ENCODE results near the gene DYNC1I1. TPM values are rescaled to one million over a fixed set of nuclear protein-coding genes. Genes with fewer than 3 reads are reported as not detected.

The DYNC1I1 gene
- total RNA-seq, 1 experiment from 2014 or later, result 3.2 TPM

- H3K23ac ChIP-seq (ENCODE audit: insufficient read length, low read depth, low read length), result no peak overlapping the region
- H3K4me2 ChIP-seq (ENCODE audit: insufficient read depth, insufficient read length, low read length), result no peak overlapping the region
- H2BK15ac ChIP-seq (ENCODE audit: low read depth, low read length), result no peak overlapping the region
- no peak overlapping the region for H3K27ac ChIP-seq (ENCODE audit: insufficient read length, low read depth, low read length)
- no peak overlapping the region for H3K27ac Mint-ChIP-seq
- no peak overlapping the region for H2AK5ac ChIP-seq (ENCODE audit: insufficient read length, low read length)
- H3K4ac ChIP-seq (ENCODE audit: low read depth, low read length), result no peak overlapping the region
- H3T11ph ChIP-seq (ENCODE audit: low read length), result no peak overlapping the region
- H3K18ac ChIP-seq (ENCODE audit: insufficient read length, low read depth, low read length), result no peak overlapping the region
- no peaks in the 10 kb centered on the region for H3K27me3 Mint-ChIP-seq (ENCODE audit: low read depth)
- H3K4me1 Mint-ChIP-seq, result peaks cover under 1 to 4% of the 10 kb centered on the region in 2 experiments; a peak in 3 of 4 replicates
- no peaks in the 10 kb centered on the region for H3K23me2 ChIP-seq (ENCODE audit: insufficient read length, low read depth, low read length, poor library complexity, severe bottlenecking)
- H2BK120ac ChIP-seq (ENCODE audit: low read depth, low read length, poor library complexity, severe bottlenecking), result no peak overlapping the region
- no peaks in the 10 kb centered on the region for H3K36me3 Mint-ChIP-seq (ENCODE audit: insufficient read depth in 1 of 3, low read depth in 3 of 3)
- no peak overlapping the region for H2AFZ ChIP-seq (ENCODE audit: low read length)
- no peak overlapping the region for H2BK20ac ChIP-seq (ENCODE audit: low read depth, low read length, poor library complexity, severe bottlenecking)
- H3K9ac ChIP-seq (ENCODE audit: extremely low read depth, insufficient read length, low read length), result no peak overlapping the region
- H4K8ac ChIP-seq (replicated peaks; ENCODE audit: insufficient read length, low read depth, low read length), result peak overlapping the region; percentile 64
- WGBS (ENCODE audit: extremely low coverage, insufficient read length, low lambda C conversion rate), result no CpG with 5 or more reads among the region's 11 CpGs
- no peak overlapping the region for H3K56ac ChIP-seq (ENCODE audit: insufficient read length, low read depth, low read length)
- H4K91ac ChIP-seq (ENCODE audit: insufficient read length, low read depth, low read length), result no peak overlapping the region
- H2BK12ac ChIP-seq (ENCODE audit: insufficient read length, low read depth, low read length), result no peak overlapping the region
- no peak overlapping the region for H2BK5ac ChIP-seq (ENCODE audit: insufficient read length, low read length)
- no peaks in the 10 kb centered on the region for H3K9me3 Mint-ChIP-seq
- H3K79me1 ChIP-seq (ENCODE audit: insufficient read depth, low read depth, low read length, poor library complexity, severe bottlenecking), result no peaks in the 10 kb centered on the region
- H4K5ac ChIP-seq (ENCODE audit: insufficient read length, low read depth, low read length), result no peak overlapping the region
- TF ChIP-seq CTCF (conservative IDR thresholded peaks at IDR 0.05), result no peak
- no peaks in the 10 kb centered on the region for H3K4me1 ChIP-seq (ENCODE audit: insufficient read depth, low read length)
- no peak overlapping the region for H3K4me3 Mint-ChIP-seq
- no peaks in the 10 kb centered on the region for H3K27me3 ChIP-seq (ENCODE audit: insufficient read depth, low read length)
- no peaks in the 10 kb centered on the region for H3K9me3 ChIP-seq (ENCODE audit: control insufficient read depth, low read depth, low read length)
- no peak overlapping the region for H3K14ac ChIP-seq (ENCODE audit: insufficient read depth, low read length)
- no peaks in the 10 kb centered on the region for H3K79me2 ChIP-seq (ENCODE audit: insufficient read depth, low read length)
- no peaks in the 10 kb centered on the region for H4K20me1 ChIP-seq (ENCODE audit: control insufficient read depth, insufficient read depth, insufficient read length)
- no peak for DNase-seq
Measured at GRCh38 chr7:96034940-96035727, 262.8 kb downstream of the DYNC1I1 start.
